GM19351 (cell line): ENCODE results near the gene PPWD1.
A peak's percentile ranks its signal among the peaks of the same experiment; 100 is the strongest.
"Not testable (repeated sequence)": the region's sequence is repeated elsewhere in the genome, so short reads cannot be mapped to it uniquely, and the experiment has no call there.

Experiments used
- ATAC-seq: cut with Tn5 transposase; IDR thresholded peaks from one replicate; pipeline ENCODE4 v1.9.1; 2021; ENCODE audit warnings: mild to moderate bottlenecking, moderate library complexity; ENCODE audit not compliant: unreplicated experiment

Gene PPWD1

DNA sequence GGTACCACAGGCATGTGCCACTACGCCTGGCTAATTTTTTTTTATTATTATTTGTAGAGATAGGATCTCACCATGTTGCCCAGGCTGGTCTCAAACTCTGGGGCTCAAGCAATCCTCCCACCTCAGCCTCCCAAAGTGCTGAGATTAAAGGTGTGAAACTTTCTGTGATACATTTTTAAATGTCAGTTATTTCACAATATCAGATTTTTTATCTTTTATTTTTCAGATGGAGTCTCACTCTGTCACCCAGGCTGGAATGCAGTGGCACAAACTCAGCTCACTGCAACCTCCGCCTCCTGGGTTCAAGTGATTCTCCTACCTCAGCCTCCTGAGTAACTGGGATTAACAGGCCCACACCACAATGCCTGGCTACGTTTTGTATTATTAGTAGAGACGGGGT, 58.9 kb downstream of the PPWD1 start:
- ATAC-seq, result not testable (repeated sequence)

DNA sequence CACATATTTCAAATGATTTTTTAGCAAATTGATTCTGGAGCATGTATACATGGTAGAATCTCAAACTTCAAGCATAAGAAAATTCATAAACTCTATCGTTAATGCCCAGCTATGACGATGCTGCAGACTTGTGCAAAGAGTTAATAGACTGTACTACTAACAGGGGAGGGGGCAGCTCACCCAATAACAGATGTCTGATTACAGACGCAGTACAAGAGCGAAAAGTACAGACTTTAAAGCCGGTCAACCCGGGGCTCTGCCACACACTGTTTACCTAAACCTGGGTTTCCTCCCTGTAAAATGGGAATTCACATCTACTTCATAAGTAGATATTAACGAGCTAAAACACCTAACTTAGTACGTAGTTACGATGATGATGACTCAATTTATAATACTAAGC, 60.4 kb downstream of the PPWD1 start:
- ATAC-seq, result no peak

DNA sequence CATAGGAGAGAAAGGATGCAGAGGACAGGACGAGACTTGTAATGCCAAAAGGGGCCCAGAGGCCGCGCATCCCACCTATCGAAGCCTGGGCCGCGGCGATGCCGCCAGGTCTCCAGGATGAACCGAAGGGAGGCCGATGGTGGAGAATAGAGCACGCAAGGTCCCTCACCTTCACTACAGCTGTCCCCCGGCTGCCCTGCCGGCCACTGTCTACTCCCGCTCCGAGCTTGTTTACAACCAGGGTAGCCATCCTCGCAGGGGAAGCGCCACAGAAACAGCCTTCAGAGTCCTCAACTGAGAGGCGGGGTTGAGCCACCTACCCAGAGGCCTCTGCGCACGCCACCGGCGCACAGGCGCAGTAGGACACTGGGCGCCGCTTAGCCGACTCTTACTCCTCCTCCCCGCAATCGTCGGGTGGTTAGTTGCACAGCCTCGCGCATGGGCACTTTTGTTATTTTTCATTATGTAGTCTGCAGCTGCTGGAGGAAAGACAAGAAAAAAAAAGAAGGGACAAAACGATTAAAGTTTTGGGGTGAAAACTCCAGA, 61.0 kb downstream of the PPWD1 start, which contains the start of gene TRIM23:
TRIM23 (minus strand) TSS at position 309 of the 546 bp plus-strand sequence; CDS start at position 250, 59 bp downstream.
- ATAC-seq, result peak; percentile 95

DNA sequence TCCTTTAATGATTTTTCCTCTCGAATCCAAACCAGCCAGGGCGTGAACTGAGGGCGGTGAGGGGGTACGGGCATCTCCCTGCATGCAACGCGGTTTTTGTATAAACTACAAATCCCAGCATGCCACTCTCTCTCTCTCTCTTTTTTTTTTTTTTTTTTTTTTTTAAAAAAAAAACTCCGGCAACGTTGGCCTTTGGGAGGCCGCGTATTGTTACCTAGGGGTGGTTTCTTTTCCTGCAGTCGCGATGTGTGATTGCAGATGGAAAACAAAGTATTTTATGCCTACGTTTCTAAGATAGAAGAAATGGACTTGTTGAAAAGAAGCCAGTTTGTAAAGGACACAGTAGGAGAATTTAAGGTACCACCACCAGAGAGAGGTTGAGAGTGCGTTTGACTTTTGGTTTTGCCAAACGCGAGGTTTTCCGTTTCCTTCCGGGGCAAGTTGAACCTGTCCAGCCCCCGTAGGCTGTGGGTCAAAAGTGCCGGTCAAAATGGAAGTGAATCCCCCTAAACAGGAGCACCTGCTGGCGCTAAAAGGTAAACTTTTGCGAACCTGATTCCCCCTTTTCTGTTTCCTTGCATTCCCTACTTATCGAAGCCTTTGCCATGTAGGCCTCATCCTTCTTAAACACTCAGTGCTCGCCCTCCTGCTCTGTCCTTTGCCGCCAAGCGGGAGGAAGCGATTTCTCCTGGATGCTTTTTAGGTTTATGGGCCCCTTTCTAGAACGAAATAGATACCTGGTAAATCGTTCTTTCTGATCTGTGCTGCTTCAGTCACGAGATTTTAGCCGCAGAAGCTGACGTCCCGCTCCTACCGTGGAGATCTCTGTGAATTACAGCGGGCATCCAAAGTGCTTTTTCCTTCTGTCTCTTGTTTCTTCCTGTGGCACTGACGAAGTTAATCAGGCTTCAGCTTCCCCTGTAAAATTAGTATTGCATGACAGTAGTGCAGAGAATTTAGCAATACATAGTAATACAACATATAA, 61.8 kb downstream of the PPWD1 start, which contains the start of the genes SHLD3 and TRAPPC13:
SHLD3 (plus strand) TSS at position 457 of the 985 bp plus-strand sequence. CDS start 4,561 bp downstream, outside the sequence.
TRAPPC13 (plus strand) TSS at position 457 of the 985 bp plus-strand sequence; CDS start at position 491, 34 bp downstream.
- ATAC-seq, result peak; percentile 67

DNA sequence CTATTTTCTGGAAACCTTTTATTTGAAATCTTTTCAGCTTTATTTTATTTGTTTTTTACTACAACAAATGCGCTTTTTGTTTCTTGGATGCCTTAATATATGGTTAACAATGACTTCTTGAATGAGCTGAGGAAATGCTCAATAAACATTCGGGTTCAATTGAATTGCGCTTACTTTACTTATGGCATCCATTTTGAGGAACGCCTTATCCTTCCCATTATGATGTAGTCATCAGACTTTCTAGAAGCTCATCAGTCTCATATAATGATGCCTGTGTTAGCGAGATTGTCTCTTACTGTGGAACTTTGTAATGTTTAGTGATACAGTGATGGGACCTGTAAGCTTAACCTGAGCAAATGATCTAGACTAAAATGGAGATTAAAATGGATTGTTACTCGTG, 62.6 kb downstream of the PPWD1 start:
- ATAC-seq, result no peak

DNA sequence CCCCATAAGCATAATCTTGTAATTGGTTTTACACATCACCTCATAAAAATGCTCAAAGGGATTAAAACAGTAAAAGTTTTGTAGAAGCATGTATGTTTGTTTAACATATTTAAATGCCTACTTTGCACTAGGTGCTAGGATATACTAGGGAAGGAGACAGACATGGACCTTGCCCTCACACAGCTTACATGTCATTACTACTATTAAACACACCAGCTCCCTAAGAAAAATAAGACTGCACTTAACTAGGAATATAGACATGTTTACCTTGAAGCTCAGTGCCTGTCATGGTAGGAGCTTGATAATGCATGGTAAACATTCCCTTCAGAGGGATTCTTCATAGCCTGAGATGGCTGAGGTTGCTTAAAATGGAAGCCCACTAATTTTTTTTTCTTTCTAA, 67.9 kb downstream of the PPWD1 start:
- no peak for ATAC-seq
